Gastrocnemius medialis (tissue), 4 donors: ENCODE measurements around the gene FBN2. TPM values are rescaled to one million over a fixed set of nuclear protein-coding genes. Genes with fewer than 3 reads are reported as not detected.
"Not testable (repeated sequence)": the region's sequence is repeated elsewhere in the genome, so short reads cannot be mapped to it uniquely, and the experiment has no call there.

ENCODE experiments used
- ATAC-seq, 2 donors: fragments of 150-250 bp; one replicate each; pipeline ENCODE4 v1.9.1; 2016
- DNase-seq, 2 donors: peaks; one replicate each; pipeline ENCODE4 v3.0.0-alpha.2; 2019
- H3K27ac ChIP-seq, 4 donors: fragments of 200-600 bp; sonication (generic); 1 replicate in 1 of 4; 2 replicates in 3 of 4; pipeline ENCODE4 v1.5.1; 2016 to 2018; ENCODE audit warnings: mild to moderate bottlenecking in 2 of 4, moderate library complexity in 1 of 4
- H3K27me3 ChIP-seq, 3 donors: fragments of 200-600 bp; sonication (generic) in 2 of 3; 1 replicate in 1 of 3; 2 replicates in 2 of 3; pipeline versions ENCODE4 v1.5.1 to v1.6.0; 2016 to 2019; ENCODE audit warnings: mild to moderate bottlenecking in 1 of 3, moderate library complexity in 1 of 3
- H3K36me3 ChIP-seq, 2 donors: fragments of 200-600 bp; sonication (generic) in 1 of 2; one replicate each; pipeline ENCODE4 v1.5.1; 2017 to 2018
- H3K4me1 ChIP-seq, 2 donors: fragments of 200-600 bp; sonication (generic) in 1 of 2; one replicate each; pipeline ENCODE4 v1.5.1; 2016 to 2017; ENCODE audit warnings: mild to moderate bottlenecking in 2 of 2
- H3K4me3 ChIP-seq, 4 donors: fragments of 200-600 bp; sonication (generic) in 3 of 4; 1 replicate in 1 of 4; 2 replicates in 3 of 4; pipeline ENCODE4 v1.5.1; 2016 to 2019; ENCODE audit warnings: mild to moderate bottlenecking in 2 of 4
- H3K9me3 ChIP-seq, 3 donors: fragments of 200-600 bp; sonication (generic) in 2 of 3; 1 replicate in 1 of 3; 2 replicates in 2 of 3; pipeline ENCODE4 v1.5.1; 2016 to 2019
- POLR2A ChIP-seq, 2 donors: fragments of 450-650 bp; IDR thresholded peaks; one replicate each; pipeline ENCODE4 v1.6.1; 2017; ENCODE audit warnings: antibody characterized with exemption in 2 of 2, mild to moderate bottlenecking in 2 of 2, moderate library complexity in 2 of 2
- in situ Hi-C, 4 donors: fragments of 200-750 bp; cut with MboI; loops; one replicate each; pipeline versions ENCODE4 v1.15.0 to v1.8.0; 2017; ENCODE audit warnings: low sequenced_read_pairs in 4 of 4
- intact Hi-C: fragments of 100-400 bp; cut with DNase I; formaldehyde crosslinking; loops from one replicate; pipeline ENCODE4 v1.15.1; 2023; ENCODE audit warnings: low total_unique reads
- total RNA-seq, 4 donors: library from RNA; depleted of rRNA; stranded (reverse); fragments of >200 nt; gene quantifications; one replicate each; pipeline versions ENCODE4 v1.1.0 to v1.2.3, GENCODE V29; 2016
- TF ChIP-seq, protein P1 (sequence below), 5 experiments: fragments of 450-650 bp in 3 of 5; fragments of 200-600 bp in 2 of 5; sonication (generic) in 2 of 5; IDR thresholded peaks in 4 of 5; conservative IDR thresholded peaks in 1 of 5; 1 replicate in 4 of 5; 2 replicates in 1 of 5; pipeline ENCODE4 v1.5.1; 2016 to 2019; ENCODE audit warnings: antibody characterized with exemption in 5 of 5, mild to moderate bottlenecking in 3 of 5, moderate library complexity in 3 of 5

FBN2 gene
- total RNA-seq, 4 donors from 2014 or later, result 0.07 to 0.20 TPM; not detected in 2

DNA sequence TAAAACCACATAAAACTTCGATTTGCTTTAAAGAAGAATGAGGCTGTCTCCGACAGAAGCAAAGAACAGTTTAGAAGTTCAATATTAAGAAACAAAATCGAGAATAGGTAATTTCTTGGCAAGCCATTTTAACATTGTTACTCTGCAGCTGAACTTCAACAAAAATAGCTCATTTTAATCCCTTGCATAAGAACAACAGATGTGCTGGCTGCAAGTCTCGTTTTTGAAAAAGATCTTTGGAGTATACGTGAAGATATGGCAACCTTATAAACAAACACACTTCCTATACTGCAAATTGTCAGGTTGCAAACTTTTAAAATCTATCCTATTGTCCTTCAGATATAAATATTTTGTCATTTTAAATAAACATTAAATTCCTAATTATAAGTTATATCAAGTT, 71.5 kb downstream of the FBN2 start:
- H3K36me3 ChIP-seq, result no peaks in the 10 kb centered on the region
- H3K4me3 ChIP-seq, result no peak overlapping the region
- H3K27me3 ChIP-seq, result no peaks in the 10 kb centered on the region
- no peak overlapping the region for H3K27ac ChIP-seq
- ATAC-seq (no peak), DNase-seq (no peak)
- in situ Hi-C loops, result no loop called here
- TF ChIP-seq POLR2A (IDR thresholded peaks at IDR 0.05), result no peak
- TF ChIP-seq, protein P1, sequence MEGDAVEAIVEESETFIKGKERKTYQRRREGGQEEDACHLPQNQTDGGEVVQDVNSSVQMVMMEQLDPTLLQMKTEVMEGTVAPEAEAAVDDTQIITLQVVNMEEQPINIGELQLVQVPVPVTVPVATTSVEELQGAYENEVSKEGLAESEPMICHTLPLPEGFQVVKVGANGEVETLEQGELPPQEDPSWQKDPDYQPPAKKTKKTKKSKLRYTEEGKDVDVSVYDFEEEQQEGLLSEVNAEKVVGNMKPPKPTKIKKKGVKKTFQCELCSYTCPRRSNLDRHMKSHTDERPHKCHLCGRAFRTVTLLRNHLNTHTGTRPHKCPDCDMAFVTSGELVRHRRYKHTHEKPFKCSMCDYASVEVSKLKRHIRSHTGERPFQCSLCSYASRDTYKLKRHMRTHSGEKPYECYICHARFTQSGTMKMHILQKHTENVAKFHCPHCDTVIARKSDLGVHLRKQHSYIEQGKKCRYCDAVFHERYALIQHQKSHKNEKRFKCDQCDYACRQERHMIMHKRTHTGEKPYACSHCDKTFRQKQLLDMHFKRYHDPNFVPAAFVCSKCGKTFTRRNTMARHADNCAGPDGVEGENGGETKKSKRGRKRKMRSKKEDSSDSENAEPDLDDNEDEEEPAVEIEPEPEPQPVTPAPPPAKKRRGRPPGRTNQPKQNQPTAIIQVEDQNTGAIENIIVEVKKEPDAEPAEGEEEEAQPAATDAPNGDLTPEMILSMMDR (IDR thresholded peaks at IDR 0.05 in 4 of 5, conservative IDR thresholded peaks at IDR 0.05 in 1 of 5), result no peak
- no peaks in the 10 kb centered on the region for H3K4me1 ChIP-seq
- intact Hi-C loops, result no loop called here
- H3K9me3 ChIP-seq, result no peaks in the 10 kb centered on the region

DNA sequence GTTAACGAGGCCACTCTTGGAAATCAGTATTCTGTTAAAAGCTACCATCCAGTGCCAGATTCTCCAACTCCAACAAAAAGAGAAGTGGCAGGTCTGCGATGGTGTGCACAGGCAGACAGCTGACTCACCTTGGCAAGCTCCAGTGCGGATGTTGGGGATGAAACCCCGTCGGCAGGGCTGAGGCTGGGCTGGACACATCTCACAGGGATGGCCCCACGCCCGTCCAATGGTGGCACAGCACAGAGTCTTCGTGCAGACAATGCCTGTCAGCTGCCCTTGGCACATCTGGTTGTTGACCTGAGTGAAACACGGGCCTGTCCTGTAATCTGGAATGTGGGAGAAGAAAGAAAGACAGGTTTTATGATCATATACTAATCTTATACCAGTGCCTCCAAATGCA, 73.4 kb downstream of the FBN2 start:
- ATAC-seq, result no peak

DNA sequence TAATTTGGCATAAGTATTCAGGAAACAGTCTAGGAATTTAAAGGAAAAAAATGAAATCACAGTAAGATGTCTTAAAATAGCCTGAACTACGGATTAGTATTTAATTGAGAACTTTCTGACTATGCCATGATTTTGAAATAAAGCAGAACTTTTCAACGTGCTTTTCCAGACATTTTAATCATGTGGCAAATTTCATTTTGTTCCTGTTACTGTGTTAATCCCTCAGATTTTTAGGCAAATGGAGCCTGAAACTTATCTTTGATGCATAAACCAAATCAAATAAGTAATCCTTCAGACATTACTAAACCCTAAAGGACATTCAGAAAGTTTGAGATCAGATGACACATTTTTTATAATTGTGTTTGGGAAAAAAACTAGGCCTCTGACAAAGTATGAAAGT, 75.7 kb downstream of the FBN2 start:
- DNase-seq, result no peak
- Histone ChIP-seq H3K4me3 (no peak overlapping the region), H3K27ac (no peak overlapping the region), H3K27me3 (no peaks in the 10 kb centered on the region), H3K9me3 (peaks cover 0 to 5% (median 0%) of the 10 kb centered on the region in 3 donors), H3K4me1 (no peaks in the 10 kb centered on the region), H3K36me3 (no peaks in the 10 kb centered on the region)
- in situ Hi-C loops, result no loop called here
- no peak for ATAC-seq
- TF ChIP-seq POLR2A (IDR thresholded peaks at IDR 0.05), result no peak
- intact Hi-C loops, result no loop called here

More for the DNA sequence above, 73.4 kb downstream of the FBN2 start:
- DNase-seq, result no peak
- Histone ChIP-seq H3K9me3 (peaks cover 0 to 5% (median 0%) of the 10 kb centered on the region in 3 donors), H3K27ac (no peak overlapping the region), H3K4me1 (no peaks in the 10 kb centered on the region), H3K36me3 (no peaks in the 10 kb centered on the region), H3K4me3 (no peak overlapping the region), H3K27me3 (no peaks in the 10 kb centered on the region)
- in situ Hi-C loops, result no loop called here
- intact Hi-C loops, result no loop called here
- TF ChIP-seq, protein P1 (IDR thresholded peaks at IDR 0.05 in 4 of 5, conservative IDR thresholded peaks at IDR 0.05 in 1 of 5), result no peak
- TF ChIP-seq POLR2A (IDR thresholded peaks at IDR 0.05), result no peak

DNA sequence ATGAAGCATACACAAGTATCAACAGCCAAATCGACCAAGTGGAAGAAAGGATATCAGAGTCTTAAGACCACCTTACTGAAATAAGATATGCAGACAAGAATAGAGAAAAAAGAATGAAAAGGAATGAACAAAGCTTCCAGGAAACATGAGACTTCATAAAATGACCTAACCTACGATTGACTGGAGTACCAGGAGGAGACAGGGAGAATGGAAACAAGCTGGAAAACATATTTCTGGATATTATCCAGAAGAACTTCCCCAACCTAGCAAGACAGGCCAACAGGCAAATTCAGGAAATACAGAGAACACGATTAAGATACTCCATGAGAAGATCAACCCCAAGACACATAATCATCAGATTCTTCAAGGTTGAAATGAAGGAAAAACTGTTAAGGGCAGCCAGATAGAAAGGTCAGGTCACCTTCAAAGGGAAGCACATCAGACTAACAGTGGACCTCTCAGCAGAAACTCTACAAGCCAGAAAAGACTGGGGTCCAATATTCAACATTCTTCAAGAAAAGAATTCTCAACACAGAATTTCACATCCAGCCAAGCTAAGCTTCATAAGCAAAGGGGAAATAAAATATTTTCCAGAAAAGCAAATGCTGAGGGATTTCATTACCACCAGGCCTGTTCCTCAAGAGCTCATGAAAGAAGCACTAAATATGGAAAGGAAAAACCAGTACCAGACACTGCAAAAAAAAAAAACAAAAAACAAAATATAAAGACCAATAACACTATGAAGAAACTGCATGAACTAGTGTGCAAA, 80.7 kb downstream of the FBN2 start:
- H3K27me3 ChIP-seq, H3K4me1 ChIP-seq, H3K36me3 ChIP-seq, DNase-seq, H3K9me3 ChIP-seq, H3K4me3 ChIP-seq, ATAC-seq, in situ Hi-C loops, H3K27ac ChIP-seq, intact Hi-C loops: not testable (repeated sequence)

DNA sequence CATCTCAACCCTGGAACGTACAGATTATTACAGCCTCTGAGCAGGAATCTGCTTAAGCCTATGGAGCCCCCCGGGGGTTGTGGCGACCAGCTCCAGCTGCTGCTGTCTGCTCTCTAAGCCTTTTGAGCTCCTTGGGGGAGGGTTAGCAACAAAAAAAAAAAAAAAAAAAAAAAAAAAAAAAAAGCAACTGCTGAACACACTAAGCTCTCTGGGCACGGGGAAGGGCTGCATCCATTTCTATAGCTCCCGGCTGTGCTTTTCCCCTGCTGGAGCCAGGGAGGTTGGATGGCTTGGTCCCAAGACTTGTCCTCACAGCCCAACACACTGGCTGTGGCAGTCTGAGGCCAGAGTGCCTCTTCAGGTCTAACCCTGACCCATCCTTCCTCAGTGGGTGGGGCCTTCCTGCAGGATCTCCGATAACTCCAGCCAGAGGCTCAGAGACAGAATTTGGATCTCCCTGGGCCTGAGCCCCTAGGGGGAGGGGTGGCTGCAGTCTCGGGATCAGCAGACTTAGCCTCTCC, 82.1 kb downstream of the FBN2 start:
- DNase-seq, result no peak
- TF ChIP-seq, protein P1 (IDR thresholded peaks at IDR 0.05 in 4 of 5, conservative IDR thresholded peaks at IDR 0.05 in 1 of 5), result no peak
- no peak for TF ChIP-seq POLR2A (IDR thresholded peaks at IDR 0.05)
- no peak for ATAC-seq
- intact Hi-C loops (no loop called here), in situ Hi-C loops (no loop called here)
- H3K9me3 ChIP-seq, result peaks cover 0 to 5% (median 0%) of the 10 kb centered on the region in 3 donors
- no peaks in the 10 kb centered on the region for H3K4me1 ChIP-seq
- no peaks in the 10 kb centered on the region for H3K36me3 ChIP-seq
- peaks cover 0 to 3% (median 0%) of the 10 kb centered on the region in 3 donors for H3K27me3 ChIP-seq
- no peak overlapping the region for H3K4me3 ChIP-seq
- no peak overlapping the region for H3K27ac ChIP-seq
